K562 (cell line): ENCODE measurements around the gene CHST1.

Experiments used
- EHMT2 ChIP-seq: fragments of 450-650 bp; IDR thresholded peaks from 2 replicates; pipeline ENCODE4 v1.6.1; 2018; ENCODE audit warnings: antibody characterized with exemption
- GABPB2 ChIP-seq: fragments of 250-450 bp; sonication (Bioruptor Pico); conservative IDR thresholded peaks from 2 replicates; pipeline ENCODE4 v1.5.1; 2021; ENCODE audit warnings: mild to moderate bottlenecking
- TF ChIP-seq, protein P1 (sequence below): sonication (generic); formaldehyde crosslinking; IDR thresholded peaks from 2 replicates; pipeline ENCODE4 v1.8.1; 2023; ENCODE audit warnings: mild to moderate bottlenecking, missing genetic modification reagents, moderate library complexity

DNA sequence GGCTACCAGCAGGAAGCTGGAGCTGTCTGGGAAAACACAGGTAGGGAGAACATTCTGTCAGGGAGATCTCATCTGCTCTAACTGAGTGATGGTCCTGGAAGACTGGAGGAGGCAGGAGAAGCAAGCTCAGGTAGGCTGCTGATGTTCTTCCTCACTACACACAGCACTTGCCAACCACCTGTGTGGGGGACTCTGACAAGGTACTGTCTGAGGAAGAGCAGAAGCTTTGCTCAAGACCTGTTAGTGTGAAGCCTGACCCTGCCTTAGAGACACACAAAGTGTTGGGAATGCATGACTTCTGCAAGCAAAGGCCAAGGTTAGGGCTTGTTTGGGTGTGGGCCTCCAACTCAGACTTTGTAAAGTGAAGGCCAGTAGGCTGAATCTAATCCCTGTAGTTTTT, 46.5 kb downstream of the CHST1 start:
- TF ChIP-seq, protein P1, sequence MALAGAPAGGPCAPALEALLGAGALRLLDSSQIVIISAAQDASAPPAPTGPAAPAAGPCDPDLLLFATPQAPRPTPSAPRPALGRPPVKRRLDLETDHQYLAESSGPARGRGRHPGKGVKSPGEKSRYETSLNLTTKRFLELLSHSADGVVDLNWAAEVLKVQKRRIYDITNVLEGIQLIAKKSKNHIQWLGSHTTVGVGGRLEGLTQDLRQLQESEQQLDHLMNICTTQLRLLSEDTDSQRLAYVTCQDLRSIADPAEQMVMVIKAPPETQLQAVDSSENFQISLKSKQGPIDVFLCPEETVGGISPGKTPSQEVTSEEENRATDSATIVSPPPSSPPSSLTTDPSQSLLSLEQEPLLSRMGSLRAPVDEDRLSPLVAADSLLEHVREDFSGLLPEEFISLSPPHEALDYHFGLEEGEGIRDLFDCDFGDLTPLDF (CRISPR knock-in tag) = no peak
- TF ChIP-seq EHMT2 = no peak
- no peak for TF ChIP-seq GABPB2
